CD4-positive, alpha-beta T cell treated with Interleukin-1 beta for 1 hour (primary cell): ENCODE results near the gene ZNFX1.

Experiments used
- DNase-seq, 2 donors: peaks; one replicate each; pipeline ENCODE4 v3.0.0-alpha.2; 2020 to 2022

ZNFX1 gene

GRCh38 chr20:49277786-49278035 lies 146 bp downstream of the ZNFX1 start:
- no peak for DNase-seq

- peak in 1 of 2 donors; percentile 12 for DNase-seq
Observed at GRCh38 chr20:49276961-49277785, 684 bp downstream of the ZNFX1 start.

- peak; percentile 47 to 53 for DNase-seq
Observed at GRCh38 chr20:49276161-49276960, 1.5 kb downstream of the ZNFX1 start.

DNA sequence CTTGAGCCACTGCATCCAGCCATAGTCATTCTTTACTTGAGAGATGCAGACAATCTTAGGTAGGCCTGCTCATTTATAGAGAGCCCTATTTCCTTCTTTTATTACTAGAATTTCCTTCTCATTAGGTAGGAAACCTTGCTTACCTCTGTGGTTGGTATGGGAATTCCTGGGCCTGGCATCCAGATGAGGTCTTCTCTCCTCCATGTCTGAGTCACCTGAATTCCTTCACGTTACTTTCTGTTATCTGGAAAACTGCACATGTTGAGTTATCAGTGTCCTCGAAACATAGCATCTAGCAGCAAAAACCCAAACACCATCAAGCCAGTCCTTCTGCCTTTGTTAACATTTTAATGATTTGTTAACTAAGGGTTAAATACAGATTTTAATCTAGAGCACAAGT lies 2.2 kb downstream of the ZNFX1 start:
- no peak for DNase-seq

GRCh38 chr20:49275216-49275615 lies 2.6 kb downstream of the ZNFX1 start:
- no peak for DNase-seq

DNA sequence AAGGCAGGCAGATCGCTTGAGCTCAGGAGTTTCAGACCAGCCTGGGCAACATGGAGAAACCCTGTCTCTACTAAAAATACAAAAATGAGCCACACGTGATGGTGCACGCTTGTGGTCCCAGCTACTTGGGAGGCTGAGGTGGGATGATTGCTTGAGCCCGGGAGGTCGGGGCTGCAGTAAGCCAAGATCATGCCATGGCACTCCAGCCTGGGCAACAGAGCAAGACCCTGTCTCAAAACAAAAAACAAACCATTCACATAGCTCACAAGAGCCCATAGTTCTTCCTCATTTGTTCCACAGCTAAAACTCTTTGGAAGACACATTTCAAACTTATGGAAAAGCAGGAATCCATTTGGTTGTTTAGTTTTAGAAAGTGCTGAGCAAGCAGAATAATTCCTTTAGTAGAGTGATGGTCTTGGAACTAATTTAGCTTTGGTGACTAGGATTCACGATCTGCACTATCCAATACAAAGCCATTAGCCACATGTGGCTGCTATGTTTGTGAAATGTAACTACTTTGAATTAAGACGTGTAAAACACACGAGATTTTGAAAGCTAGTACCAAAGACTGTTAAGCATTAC lies 4.1 kb downstream of the ZNFX1 start:
- DNase-seq: no peak

GRCh38 chr20:49272654-49273053 lies 5.2 kb downstream of the ZNFX1 start:
- DNase-seq: no peak

DNA sequence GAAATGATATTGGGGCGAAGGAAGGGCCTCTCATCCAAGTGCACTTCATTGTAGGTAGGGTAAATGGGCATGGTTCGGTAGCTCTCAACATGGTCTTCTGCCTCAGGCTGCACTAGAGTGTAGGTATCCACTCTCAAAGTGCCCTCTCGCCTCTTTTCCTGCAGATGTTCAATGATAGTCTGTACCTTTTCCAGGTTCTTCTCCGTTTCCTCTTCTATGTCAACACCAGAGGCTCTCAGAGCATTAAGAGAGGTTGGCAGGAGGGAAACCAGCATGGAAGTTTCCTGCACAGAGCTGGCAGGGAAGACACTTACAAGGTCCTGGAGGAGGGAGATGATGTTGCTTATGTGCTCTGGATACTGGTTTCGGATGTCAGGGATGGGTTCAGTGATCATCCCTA lies 7.1 kb downstream of the ZNFX1 start:
- DNase-seq: no peak

- no peak for DNase-seq
Observed at GRCh38 chr20:49270177-49270576, 7.7 kb downstream of the ZNFX1 start.

- no peak for DNase-seq
Observed at GRCh38 chr20:49268600-49269365, 9.1 kb downstream of the ZNFX1 start.

GRCh38 chr20:49267327-49267726 lies 10.5 kb downstream of the ZNFX1 start:
- no peak for DNase-seq

- DNase-seq: no peak
Observed at GRCh38 chr20:49262444-49262843, 15.4 kb downstream of the ZNFX1 start.

DNA sequence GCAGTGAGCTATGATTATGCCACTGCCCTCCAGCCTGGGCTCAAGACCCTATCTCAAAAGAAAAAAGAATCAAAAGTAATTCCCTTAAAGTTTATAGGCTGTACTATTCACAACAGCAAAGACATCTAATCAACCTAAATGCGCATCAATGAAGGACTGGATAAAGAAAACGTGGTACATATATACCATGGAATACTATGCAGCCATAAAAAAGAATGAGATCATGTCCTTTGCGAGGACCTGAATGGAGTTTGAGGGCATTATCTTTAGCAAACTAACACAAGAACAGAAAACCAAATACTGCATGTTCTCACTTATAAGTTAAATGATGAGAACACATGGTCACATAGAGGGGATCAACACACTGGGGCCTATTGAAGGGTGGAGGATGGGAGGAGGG lies 16.7 kb downstream of the ZNFX1 start:
- DNase-seq: no peak

DNA sequence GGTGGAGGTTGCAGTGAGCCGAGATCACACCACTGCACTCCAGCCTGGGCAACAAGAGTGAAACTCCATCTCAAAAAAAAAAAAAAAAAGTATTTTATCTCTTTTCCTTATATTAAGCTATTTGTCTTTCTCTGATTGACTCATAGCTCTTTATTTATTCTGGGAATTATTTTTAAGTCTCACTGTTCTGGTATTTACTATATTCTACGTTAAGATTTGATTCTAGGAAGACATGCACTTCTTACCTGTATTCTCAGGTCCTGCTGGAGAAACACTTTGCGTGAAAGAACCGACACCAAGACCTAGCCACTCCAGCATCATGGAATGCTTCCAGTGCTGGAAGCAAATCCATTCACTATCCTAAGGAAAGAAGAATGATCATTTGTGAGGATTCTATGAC lies 17.6 kb downstream of the ZNFX1 start:
- DNase-seq: no peak

DNA sequence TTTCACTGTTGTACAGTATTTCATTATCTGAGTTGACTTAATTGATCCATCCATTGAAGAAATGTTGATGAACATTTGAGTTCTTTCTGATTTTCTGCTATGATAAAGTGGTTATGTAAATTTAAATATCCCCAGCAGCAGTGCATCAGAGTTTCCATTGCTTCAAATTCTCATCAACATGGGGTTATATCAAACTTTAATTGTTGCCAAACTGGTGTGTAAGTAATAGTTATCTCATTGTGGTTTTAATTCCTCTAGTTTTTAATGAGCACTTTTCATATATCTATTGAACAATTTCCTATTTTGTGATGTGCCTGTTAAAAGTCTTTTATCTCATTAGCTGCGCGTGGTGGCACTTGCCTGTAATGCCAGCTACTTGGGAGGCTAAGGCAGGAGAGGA lies 18.1 kb downstream of the ZNFX1 start:
- no peak for DNase-seq

DNA sequence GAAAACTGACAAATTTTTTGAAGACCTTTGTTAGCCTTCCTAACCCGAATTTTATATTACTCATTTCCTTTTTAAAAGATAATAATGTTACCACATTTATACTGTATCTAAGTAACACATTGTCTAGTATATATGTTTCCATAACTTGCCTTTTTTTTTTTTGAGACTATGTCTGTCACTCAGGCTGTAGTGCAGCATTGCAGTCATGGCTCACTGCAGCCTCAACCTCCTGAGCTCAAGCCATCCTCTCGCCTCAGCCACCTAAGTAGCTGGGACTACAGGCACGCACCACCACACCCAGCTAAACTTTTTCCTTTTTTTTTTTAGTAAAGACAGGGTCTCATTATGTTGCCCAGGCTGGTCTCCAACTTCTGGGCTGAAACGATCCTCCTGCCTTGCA lies 18.6 kb downstream of the ZNFX1 start:
- no peak for DNase-seq

GRCh38 chr20:49256261-49256660 lies 21.6 kb downstream of the ZNFX1 start:
- DNase-seq: no peak

DNA sequence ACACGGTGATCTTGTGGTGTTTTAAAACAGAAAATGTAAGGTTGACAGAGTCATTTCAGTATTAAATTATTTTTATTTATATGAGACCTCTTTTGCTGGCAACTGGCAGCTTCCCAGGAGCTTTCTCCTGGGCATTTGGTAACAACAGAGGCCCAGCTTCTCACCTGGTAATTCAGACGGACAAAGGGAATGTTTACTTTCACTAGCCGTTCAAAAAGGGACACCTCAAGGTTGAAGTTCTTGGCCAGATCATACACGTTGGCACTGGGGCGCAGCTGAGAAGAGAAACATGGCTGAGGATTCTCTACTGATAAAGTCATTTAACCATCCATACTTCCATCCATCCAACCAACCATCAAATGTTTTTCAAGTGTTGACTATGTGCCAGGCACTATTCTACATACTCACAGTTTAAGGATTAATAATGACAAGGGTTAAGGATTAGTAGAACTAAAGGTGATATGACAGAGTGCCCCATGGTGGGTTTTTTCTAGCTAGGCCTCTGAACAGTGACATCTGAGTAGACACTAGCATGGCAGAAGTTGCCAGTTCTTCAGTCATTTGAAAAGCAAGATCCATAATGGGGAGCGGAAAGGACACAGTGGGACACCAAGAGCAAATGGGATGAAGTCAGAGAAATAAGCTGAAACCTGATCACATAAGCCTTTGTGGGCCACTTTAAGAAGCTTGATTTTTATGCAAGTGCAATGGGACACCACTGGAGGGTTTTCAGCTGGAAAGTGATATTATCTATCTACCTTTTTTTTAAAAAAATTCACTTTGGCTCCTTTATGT lies 25.1 kb downstream of the ZNFX1 start:
- DNase-seq: no peak

DNA sequence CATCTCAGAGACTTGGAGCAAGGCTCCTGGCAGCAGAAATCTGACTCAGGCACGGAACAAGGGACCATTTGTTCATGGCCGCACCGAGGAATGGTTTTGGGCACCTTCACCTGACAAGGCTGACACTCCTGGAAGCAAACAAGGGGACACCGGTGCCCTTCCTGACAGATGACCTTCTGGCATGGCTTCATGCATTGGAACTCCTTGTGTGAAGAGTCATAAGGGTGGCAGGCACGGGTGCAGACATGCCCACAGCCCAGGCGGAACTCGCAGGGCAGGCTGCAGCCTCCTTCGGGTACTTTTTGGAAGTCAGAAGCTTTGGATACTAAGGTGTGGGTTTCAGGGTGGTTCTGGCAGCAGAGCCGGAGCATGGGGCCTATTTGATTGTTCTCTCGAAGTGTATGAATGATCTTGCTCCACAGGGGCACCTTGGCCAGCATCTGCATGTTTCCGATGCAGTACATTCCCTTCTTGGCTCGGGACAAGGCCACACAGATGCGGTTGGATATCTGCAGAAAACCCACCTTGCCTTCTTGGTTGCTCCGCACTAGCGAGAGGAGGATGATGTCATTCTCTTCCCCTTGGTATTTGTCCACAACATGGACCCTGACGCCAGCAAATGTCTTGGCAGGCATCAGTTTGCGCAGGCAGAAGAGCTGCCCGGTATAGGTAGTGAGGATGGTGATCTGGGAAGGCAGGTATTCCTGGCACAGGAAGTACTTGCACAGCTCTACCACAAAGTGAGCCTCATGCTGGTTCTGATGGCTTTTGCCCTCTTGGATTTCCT lies 28.8 kb downstream of the ZNFX1 start:
- no peak for DNase-seq

- no peak for DNase-seq
Observed at GRCh38 chr20:49248301-49248700, 29.6 kb downstream of the ZNFX1 start.

DNA sequence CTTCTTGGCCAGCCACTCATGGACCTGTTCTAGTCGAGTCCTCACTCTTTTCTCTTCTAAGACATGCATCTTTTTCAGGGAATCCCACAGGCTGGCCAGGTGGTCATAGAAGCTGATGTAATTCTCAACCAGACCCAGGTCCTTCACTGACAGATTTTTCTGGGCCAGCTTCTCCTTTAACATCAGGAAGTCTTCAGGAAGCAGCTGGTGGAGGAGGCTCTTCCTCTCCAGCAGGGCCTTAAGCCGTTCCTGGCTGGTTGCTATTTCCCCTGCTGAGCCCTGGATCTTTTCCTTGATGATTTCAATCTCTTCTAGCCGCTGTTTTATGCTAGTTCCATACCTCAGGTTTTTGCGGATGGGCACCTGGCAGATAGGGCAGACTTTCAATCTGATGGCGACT lies 30.1 kb downstream of the ZNFX1 start:
- DNase-seq: no peak
